HL-60 (cell line): ENCODE results near the gene PLPPR1.
"Not testable (repeated sequence)": the region's sequence is repeated elsewhere in the genome, so short reads cannot be mapped to it uniquely, and the experiment has no call there.

Experiments
- DNase-seq, 2 experiments: peaks; one replicate each; pipeline ENCODE4 v3.0.0-alpha.2; 2010 to 2020; ENCODE audit warnings: low read depth in 1 of 2, low spot score in 1 of 2
- H3K27ac ChIP-seq: fragments of 250-450 bp; sonication (Bioruptor Pico); replicated peaks from 2 replicates; pipeline ENCODE4 v1.5.1; 2020; ENCODE audit warnings: mild to moderate bottlenecking, moderate library complexity
- H3K27me3 ChIP-seq: fragments of 250-450 bp; sonication (Bioruptor Pico); 2 replicates; pipeline ENCODE4 v1.5.1; 2021; ENCODE audit warnings: mild to moderate bottlenecking, moderate library complexity; ENCODE audit not compliant: insufficient read depth, poor library complexity, severe bottlenecking
- H3K4me3 ChIP-seq: replicated peaks from 2 replicates; pipeline ENCODE4 v1.5.1; 2011; ENCODE audit warnings: mild to moderate bottlenecking, control low read depth, low read length; ENCODE audit not compliant: insufficient read depth
- GABPA ChIP-seq: IDR thresholded peaks from 2 replicates; pipeline ENCODE4 v1.6.1; 2012; ENCODE audit warnings: low read depth
- POLR2AphosphoS5 ChIP-seq: IDR thresholded peaks from 2 replicates; pipeline ENCODE4 v1.6.1; 2012; ENCODE audit warnings: low read depth
- SPI1 ChIP-seq: IDR thresholded peaks from 2 replicates; pipeline ENCODE4 v1.6.1; 2012; ENCODE audit warnings: low read depth, mild to moderate bottlenecking, borderline replicate concordance
- TF ChIP-seq, protein P1 (sequence below): IDR thresholded peaks from 2 replicates; pipeline ENCODE4 v1.6.1; 2012; ENCODE audit warnings: low read depth; ENCODE audit not compliant: insufficient replicate concordance
- TF ChIP-seq, protein P2 (sequence below): IDR thresholded peaks from one replicate; pipeline ENCODE4 v1.5.1; 2011; ENCODE audit warnings: low read length, control low read depth, inconsistent platforms; ENCODE audit not compliant: insufficient read depth

Gene PLPPR1

DNA sequence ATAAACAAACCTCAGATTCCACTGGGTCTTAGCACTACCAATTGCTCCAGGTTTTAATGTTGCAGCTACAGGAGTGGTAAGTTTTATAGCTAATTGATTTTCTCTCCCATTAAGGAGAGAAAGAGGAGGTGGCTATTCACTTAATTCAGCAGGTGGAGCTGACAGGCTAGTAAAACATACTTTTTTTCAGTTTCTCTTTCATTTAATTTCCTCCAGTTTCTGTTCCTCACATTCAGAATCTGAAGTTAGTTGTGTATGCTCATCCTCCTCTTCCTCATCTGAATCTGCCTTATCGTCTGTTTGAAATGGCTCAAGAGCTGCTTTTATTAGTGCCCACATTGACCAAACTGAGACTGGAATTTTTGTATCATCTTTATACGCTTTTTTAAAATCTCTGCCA, 98.0 kb downstream of the PLPPR1 start:
- H3K27ac ChIP-seq, result no peak overlapping the region
- no peaks in the 10 kb centered on the region for H3K27me3 ChIP-seq
- DNase-seq, result no peak
- no peak for TF ChIP-seq SPI1
- TF ChIP-seq, protein P1, sequence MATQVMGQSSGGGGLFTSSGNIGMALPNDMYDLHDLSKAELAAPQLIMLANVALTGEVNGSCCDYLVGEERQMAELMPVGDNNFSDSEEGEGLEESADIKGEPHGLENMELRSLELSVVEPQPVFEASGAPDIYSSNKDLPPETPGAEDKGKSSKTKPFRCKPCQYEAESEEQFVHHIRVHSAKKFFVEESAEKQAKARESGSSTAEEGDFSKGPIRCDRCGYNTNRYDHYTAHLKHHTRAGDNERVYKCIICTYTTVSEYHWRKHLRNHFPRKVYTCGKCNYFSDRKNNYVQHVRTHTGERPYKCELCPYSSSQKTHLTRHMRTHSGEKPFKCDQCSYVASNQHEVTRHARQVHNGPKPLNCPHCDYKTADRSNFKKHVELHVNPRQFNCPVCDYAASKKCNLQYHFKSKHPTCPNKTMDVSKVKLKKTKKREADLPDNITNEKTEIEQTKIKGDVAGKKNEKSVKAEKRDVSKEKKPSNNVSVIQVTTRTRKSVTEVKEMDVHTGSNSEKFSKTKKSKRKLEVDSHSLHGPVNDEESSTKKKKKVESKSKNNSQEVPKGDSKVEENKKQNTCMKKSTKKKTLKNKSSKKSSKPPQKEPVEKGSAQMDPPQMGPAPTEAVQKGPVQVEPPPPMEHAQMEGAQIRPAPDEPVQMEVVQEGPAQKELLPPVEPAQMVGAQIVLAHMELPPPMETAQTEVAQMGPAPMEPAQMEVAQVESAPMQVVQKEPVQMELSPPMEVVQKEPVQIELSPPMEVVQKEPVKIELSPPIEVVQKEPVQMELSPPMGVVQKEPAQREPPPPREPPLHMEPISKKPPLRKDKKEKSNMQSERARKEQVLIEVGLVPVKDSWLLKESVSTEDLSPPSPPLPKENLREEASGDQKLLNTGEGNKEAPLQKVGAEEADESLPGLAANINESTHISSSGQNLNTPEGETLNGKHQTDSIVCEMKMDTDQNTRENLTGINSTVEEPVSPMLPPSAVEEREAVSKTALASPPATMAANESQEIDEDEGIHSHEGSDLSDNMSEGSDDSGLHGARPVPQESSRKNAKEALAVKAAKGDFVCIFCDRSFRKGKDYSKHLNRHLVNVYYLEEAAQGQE, result no peak
- TF ChIP-seq GABPA, result no peak
- TF ChIP-seq, protein P2, sequence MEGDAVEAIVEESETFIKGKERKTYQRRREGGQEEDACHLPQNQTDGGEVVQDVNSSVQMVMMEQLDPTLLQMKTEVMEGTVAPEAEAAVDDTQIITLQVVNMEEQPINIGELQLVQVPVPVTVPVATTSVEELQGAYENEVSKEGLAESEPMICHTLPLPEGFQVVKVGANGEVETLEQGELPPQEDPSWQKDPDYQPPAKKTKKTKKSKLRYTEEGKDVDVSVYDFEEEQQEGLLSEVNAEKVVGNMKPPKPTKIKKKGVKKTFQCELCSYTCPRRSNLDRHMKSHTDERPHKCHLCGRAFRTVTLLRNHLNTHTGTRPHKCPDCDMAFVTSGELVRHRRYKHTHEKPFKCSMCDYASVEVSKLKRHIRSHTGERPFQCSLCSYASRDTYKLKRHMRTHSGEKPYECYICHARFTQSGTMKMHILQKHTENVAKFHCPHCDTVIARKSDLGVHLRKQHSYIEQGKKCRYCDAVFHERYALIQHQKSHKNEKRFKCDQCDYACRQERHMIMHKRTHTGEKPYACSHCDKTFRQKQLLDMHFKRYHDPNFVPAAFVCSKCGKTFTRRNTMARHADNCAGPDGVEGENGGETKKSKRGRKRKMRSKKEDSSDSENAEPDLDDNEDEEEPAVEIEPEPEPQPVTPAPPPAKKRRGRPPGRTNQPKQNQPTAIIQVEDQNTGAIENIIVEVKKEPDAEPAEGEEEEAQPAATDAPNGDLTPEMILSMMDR, result no peak
- no peak for TF ChIP-seq POLR2AphosphoS5
- no peak overlapping the region for H3K4me3 ChIP-seq

DNA sequence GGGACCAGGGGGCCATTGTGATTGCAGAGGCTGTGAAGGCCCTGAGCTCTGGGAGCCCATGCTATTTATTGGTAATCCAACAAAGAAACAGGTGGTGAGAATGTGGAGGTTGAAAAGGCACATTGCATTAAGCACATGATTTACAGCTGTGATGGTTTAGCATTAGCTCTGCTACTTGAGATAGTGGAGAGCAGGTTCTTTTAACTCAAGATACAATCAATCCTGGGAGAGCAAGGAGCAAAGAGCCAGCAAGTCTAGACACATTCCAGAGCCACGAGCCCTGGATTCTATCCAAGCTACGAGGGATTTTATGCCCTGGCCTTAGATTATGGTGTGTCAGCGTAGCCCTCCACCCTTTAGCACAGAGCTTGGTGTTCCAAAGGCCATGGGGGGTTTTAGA, 98.8 kb downstream of the PLPPR1 start:
- DNase-seq, H3K27ac ChIP-seq: not testable (repeated sequence)

DNA sequence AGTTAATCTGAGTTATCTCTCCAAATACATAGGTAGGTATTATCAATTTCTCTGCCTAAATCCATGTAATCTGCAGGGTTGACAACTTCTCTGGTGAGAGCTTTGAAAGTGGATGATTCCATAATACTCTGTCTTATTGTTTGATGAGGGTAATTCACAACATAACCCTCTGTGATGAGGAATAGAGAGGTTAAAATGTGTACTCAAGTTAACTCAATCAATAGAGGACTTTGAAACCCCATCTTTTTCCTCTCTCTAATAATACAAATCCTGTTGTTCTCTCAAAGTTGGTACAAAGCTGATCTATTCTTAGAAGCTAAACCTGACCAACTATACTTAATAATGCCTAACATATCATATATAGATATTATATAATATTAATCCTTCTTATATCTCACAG, 100.1 kb downstream of the PLPPR1 start:
- no peak for TF ChIP-seq POLR2AphosphoS5
- TF ChIP-seq, protein P2, result no peak
- no peak overlapping the region for H3K4me3 ChIP-seq
- no peaks in the 10 kb centered on the region for H3K27me3 ChIP-seq
- H3K27ac ChIP-seq, result no peak overlapping the region
- no peak for DNase-seq

More for the DNA sequence above, 98.8 kb downstream of the PLPPR1 start:
- not testable (repeated sequence) for H3K27me3 ChIP-seq, H3K4me3 ChIP-seq

DNA sequence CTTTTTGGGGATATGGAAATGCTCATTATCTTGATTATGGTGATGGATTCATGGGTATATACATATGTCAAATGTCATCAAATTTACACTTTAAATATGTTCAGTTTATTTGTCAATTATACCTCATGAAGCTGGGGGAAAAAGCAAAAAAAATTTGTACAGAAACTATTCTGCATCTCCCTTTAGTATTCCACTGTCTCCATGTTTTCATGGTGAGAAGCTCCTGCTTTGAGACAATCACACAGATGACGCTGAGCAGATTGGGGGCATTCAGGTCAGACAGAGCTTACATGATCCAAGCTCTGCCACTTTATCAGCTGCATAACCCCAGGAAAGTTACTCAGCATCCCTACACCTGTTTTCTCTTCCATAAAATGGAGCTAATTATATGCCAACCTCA, 101.5 kb downstream of the PLPPR1 start:
- DNase-seq, result no peak
- Histone ChIP-seq H3K4me3 (no peak overlapping the region), H3K27ac (no peak overlapping the region), H3K27me3 (no peaks in the 10 kb centered on the region)
- TF ChIP-seq, protein P1, result no peak
- TF ChIP-seq SPI1, result no peak
- TF ChIP-seq POLR2AphosphoS5, result no peak
- no peak for TF ChIP-seq GABPA
- TF ChIP-seq, protein P2, result no peak
